Measurements from ENCODE around the gene G0S2. TPM values are rescaled to one million over a fixed set of nuclear protein-coding genes. Genes with fewer than 3 reads are reported as not detected.

G0S2 gene
- total and polyA plus RNA-seq, 9 of the 15 experiments (the other 6 are each of a cell fraction or from before 2014, with no cell fraction given): 0.18 to 65.6 (median 11.4) TPM

DNA sequence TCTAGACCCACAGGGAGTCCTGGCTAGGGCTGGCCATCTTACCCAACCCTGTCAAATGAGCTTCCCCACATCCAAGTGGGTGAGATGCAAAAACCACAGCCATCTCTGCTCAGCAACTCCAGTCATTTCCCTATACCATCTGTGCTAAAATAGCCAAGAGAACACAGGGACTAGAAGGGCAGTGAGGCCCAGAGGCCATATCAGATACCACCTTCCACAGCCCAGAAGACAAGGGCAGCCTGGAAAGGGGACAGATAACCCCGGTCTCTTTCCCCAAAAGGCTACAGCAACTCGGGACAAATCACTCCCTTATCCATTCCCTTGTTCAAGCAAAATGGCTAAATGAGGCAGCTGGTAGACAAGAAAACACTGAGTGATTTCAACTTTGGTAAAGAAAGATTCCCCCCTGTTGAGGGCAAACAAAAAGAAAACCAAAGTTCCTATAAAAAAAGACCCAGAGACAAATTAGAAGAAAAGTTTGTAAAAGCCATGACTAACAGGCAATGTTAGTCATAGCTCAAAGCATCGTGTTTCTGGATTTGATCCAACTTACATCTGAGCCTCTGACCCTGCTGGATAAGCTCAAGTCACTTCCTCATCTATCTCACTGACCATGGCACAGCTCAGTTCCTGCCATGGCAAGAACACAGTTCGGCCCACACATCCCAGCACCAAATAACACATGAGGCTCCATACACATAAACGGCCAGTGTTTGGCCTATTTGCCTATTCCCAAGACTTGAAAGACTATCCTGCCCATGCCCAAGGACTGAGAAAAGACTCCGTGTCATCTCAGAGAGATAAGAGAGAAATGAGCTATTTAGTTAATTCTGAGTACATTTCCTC lies 26.1 kb upstream of the G0S2 start (continued):
- peak in 1 of 2 experiments; percentile 77; a peak in 2 of 4 replicates for TF ChIP-seq ZNF639 (CRISPR knock-in tag; conservative IDR thresholded peaks at IDR 0.05 in 1 of 2, IDR thresholded peaks at IDR 0.05 in 1 of 2)
- TF ChIP-seq, protein P1, sequence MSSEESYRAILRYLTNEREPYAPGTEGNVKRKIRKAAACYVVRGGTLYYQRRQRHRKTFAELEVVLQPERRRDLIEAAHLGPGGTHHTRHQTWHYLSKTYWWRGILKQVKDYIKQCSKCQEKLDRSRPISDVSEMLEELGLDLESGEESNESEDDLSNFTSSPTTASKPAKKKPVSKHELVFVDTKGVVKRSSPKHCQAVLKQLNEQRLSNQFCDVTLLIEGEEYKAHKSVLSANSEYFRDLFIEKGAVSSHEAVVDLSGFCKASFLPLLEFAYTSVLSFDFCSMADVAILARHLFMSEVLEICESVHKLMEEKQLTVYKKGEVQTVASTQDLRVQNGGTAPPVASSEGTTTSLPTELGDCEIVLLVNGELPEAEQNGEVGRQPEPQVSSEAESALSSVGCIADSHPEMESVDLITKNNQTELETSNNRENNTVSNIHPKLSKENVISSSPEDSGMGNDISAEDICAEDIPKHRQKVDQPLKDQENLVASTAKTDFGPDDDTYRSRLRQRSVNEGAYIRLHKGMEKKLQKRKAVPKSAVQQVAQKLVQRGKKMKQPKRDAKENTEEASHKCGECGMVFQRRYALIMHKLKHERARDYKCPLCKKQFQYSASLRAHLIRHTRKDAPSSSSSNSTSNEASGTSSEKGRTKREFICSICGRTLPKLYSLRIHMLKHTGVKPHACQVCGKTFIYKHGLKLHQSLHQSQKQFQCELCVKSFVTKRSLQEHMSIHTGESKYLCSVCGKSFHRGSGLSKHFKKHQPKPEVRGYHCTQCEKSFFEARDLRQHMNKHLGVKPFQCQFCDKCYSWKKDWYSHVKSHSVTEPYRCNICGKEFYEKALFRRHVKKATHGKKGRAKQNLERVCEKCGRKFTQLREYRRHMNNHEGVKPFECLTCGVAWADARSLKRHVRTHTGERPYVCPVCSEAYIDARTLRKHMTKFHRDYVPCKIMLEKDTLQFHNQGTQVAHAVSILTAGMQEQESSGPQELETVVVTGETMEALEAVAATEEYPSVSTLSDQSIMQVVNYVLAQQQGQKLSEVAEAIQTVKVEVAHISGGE (CRISPR knock-in tag; IDR thresholded peaks at IDR 0.05): peak in 1 of 3 experiments; percentile 28; a peak in 1 of 6 replicates
- TF ChIP-seq GTF2F1 (IDR thresholded peaks at IDR 0.05; ENCODE audit: low read depth, low read length): no peak
- peak; percentile 3; the same call in 1 of the 2 replicates for TF ChIP-seq NFE2 (IDR thresholded peaks at IDR 0.05; ENCODE audit: low read depth)
- TF ChIP-seq, protein P2, sequence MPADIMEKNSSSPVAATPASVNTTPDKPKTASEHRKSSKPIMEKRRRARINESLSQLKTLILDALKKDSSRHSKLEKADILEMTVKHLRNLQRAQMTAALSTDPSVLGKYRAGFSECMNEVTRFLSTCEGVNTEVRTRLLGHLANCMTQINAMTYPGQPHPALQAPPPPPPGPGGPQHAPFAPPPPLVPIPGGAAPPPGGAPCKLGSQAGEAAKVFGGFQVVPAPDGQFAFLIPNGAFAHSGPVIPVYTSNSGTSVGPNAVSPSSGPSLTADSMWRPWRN (IDR thresholded peaks at IDR 0.05; ENCODE audit: low read depth): no peak
- no peak for TF ChIP-seq CREB1 (IDR thresholded peaks at IDR 0.05)
- TF ChIP-seq CREB1 (CRISPR knock-in tag; IDR thresholded peaks at IDR 0.05): no peak
- TF ChIP-seq, protein P3, sequence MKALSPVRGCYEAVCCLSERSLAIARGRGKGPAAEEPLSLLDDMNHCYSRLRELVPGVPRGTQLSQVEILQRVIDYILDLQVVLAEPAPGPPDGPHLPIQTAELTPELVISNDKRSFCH (CRISPR knock-in tag; IDR thresholded peaks at IDR 0.05): no peak
- TF ChIP-seq, protein P3 (tag; IDR thresholded peaks at IDR 0.05): 0 out of 2 replicates have a peak, but pooled peaks have one; percentile 25
- peak; percentile 56; the same call in 1 of the 2 replicates for TF ChIP-seq NR2C1 (IDR thresholded peaks at IDR 0.05)
- TF ChIP-seq NR2C1 (tag; IDR thresholded peaks at IDR 0.05): peak; percentile 69; the same call in 1 of the 2 replicates
- TF ChIP-seq, protein P4, sequence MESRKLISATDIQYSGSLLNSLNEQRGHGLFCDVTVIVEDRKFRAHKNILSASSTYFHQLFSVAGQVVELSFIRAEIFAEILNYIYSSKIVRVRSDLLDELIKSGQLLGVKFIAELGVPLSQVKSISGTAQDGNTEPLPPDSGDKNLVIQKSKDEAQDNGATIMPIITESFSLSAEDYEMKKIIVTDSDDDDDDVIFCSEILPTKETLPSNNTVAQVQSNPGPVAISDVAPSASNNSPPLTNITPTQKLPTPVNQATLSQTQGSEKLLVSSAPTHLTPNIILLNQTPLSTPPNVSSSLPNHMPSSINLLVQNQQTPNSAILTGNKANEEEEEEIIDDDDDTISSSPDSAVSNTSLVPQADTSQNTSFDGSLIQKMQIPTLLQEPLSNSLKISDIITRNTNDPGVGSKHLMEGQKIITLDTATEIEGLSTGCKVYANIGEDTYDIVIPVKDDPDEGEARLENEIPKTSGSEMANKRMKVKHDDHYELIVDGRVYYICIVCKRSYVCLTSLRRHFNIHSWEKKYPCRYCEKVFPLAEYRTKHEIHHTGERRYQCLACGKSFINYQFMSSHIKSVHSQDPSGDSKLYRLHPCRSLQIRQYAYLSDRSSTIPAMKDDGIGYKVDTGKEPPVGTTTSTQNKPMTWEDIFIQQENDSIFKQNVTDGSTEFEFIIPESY (CRISPR knock-in tag; IDR thresholded peaks at IDR 0.05): no peak
- TF ChIP-seq, protein P5, sequence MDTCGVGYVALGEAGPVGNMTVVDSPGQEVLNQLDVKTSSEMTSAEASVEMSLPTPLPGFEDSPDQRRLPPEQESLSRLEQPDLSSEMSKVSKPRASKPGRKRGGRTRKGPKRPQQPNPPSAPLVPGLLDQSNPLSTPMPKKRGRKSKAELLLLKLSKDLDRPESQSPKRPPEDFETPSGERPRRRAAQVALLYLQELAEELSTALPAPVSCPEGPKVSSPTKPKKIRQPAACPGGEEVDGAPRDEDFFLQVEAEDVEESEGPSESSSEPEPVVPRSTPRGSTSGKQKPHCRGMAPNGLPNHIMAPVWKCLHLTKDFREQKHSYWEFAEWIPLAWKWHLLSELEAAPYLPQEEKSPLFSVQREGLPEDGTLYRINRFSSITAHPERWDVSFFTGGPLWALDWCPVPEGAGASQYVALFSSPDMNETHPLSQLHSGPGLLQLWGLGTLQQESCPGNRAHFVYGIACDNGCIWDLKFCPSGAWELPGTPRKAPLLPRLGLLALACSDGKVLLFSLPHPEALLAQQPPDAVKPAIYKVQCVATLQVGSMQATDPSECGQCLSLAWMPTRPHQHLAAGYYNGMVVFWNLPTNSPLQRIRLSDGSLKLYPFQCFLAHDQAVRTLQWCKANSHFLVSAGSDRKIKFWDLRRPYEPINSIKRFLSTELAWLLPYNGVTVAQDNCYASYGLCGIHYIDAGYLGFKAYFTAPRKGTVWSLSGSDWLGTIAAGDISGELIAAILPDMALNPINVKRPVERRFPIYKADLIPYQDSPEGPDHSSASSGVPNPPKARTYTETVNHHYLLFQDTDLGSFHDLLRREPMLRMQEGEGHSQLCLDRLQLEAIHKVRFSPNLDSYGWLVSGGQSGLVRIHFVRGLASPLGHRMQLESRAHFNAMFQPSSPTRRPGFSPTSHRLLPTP (IDR thresholded peaks at IDR 0.05; ENCODE audit: borderline replicate concordance, extremely low read depth, insufficient read length): no peak

Measured in K562 (cell line).